Measurements from ENCODE around the gene CALN1. TPM values are rescaled to one million over a fixed set of nuclear protein-coding genes. Genes with fewer than 3 reads are reported as not detected.

Gene CALN1
- total and polyA plus RNA-seq, 2 of the 8 experiments (the other 6 are each of a cell fraction or from before 2014, with no cell fraction given) = 6.4 to 15.2 TPM

GRCh38 chr7:72326811-72327210 lies 85.3 kb downstream of the CALN1 start:
- Histone ChIP-seq H3K4me3 (ENCODE audit: extremely low read depth in 1 of 4, insufficient read depth in 2 of 4, low read depth in 3 of 4, low read length in 4 of 4) (no peak overlapping the region), H2BK5ac (ENCODE audit: low read depth, low read length) (no peak overlapping the region), H3K4me1 (replicated peaks in 1 of 4; ENCODE audit: control insufficient read depth in 3 of 4, insufficient read depth in 4 of 4, low read length in 3 of 4) (no peaks in the 10 kb centered on the region), H3K79me1 (ENCODE audit: low read depth, low read length) (peaks cover 2% of the 10 kb centered on the region; the same call in 1 of the 2 replicates), H3K18ac (ENCODE audit: extremely low read depth, low read length) (no peak overlapping the region), H2BK12ac (ENCODE audit: low read depth, low read length) (no peak overlapping the region), H2BK120ac (replicated peaks; ENCODE audit: low read depth, low read length) (no peak overlapping the region), H3K4ac (replicated peaks; ENCODE audit: insufficient read length, low read depth, low read length) (no peak overlapping the region), H3K23ac (ENCODE audit: insufficient read length) (no peak overlapping the region), H3K14ac (ENCODE audit: insufficient read length) (no peak overlapping the region), H3K4me2 (ENCODE audit: insufficient read depth in 1 of 2, low read depth in 2 of 2, low read length in 2 of 2) (no peak overlapping the region), H3K27ac (ENCODE audit: low read depth, low read length) (no peak overlapping the region), H4K8ac (ENCODE audit: extremely low read depth, insufficient read depth, low read length) (no peak overlapping the region), H3K56ac (replicated peaks; ENCODE audit: insufficient read length, low read depth, low read length) (no peak overlapping the region), H4K91ac (replicated peaks; ENCODE audit: insufficient read length, low read length) (no peak overlapping the region), H3K9ac (replicated peaks in 1 of 4; ENCODE audit: extremely low read depth in 1 of 4, low read depth in 3 of 4, low read length in 3 of 4) (no peak overlapping the region), H2BK15ac (ENCODE audit: low read length) (no peak overlapping the region), H3K36me3 (ENCODE audit: control insufficient read depth in 2 of 4, insufficient read depth in 4 of 4, low read length in 3 of 4) (no peaks in the 10 kb centered on the region), H2AK5ac (ENCODE audit: low read depth, low read length) (no peak overlapping the region), H4K5ac (ENCODE audit: insufficient read length, low read depth, low read length) (no peak overlapping the region), H3K27me3 (replicated peaks in 1 of 4; ENCODE audit: control insufficient read depth in 3 of 4, extremely low read depth in 1 of 4, insufficient read depth in 3 of 4, low read length in 3 of 4) (no peaks in the 10 kb centered on the region), H2AFZ (ENCODE audit: low read length) (no peak overlapping the region), H4K20me1 (replicated peaks in 1 of 2; ENCODE audit: control insufficient read depth in 1 of 2, insufficient read depth in 2 of 2, low read length in 2 of 2) (no peaks in the 10 kb centered on the region), H2BK20ac (ENCODE audit: low read length) (no peak overlapping the region), H3K9me3 (ENCODE audit: insufficient read depth in 2 of 2, low read depth in 1 of 2, low read length in 1 of 2) (peaks cover 2 to 3% of the 10 kb centered on the region in 2 experiments; a peak in 3 of 4 replicates), H3K79me2 (ENCODE audit: control insufficient read depth in 1 of 2, insufficient read depth in 2 of 2, low read length in 2 of 2) (peaks cover 0 to 19% of the 10 kb centered on the region in 2 experiments; a peak in 2 of 4 replicates), H3K23me2 (ENCODE audit: low read depth, low read length) (no peaks in the 10 kb centered on the region)
- ChIA-PET POLR2A (ENCODE audit: partially characterized antibody) (interaction anchor here (1.0 to 1.2 kb wide), 2 partner anchors 8 to 10 kb away, joined by 3 read pairs; no protein-coding TSS in a partner anchor), CTCF (ENCODE audit: partially characterized antibody) (interaction anchor here (1.4 kb wide), 3 partner anchors 8 to 167 kb away, joined by 3 to 8 read pairs (median 3); no protein-coding TSS in a partner anchor)
- FAIRE-seq = no peak
- DNase-seq (ENCODE audit: low read depth in 1 of 2, low spot score in 2 of 2) = no peak
- TF ChIP-seq SP1 (IDR thresholded peaks at IDR 0.05; ENCODE audit: low read depth, low read length) (no peak), KDM5A (IDR thresholded peaks at IDR 0.05; ENCODE audit: low read length) (no peak), JUN (IDR thresholded peaks at IDR 0.05; ENCODE audit: low read depth, low read length) (no peak), SP2 (IDR thresholded peaks at IDR 0.05; ENCODE audit: low read length) (no peak), NANOG (IDR thresholded peaks at IDR 0.05; ENCODE audit: insufficient read depth, low read depth, low read length, poor library complexity, severe bottlenecking) (no peak), POLR2AphosphoS5 (IDR thresholded peaks at IDR 0.05; ENCODE audit: low read depth, low read length) (no peak)
- TF ChIP-seq, protein P1, sequence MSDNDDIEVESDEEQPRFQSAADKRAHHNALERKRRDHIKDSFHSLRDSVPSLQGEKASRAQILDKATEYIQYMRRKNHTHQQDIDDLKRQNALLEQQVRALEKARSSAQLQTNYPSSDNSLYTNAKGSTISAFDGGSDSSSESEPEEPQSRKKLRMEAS (IDR thresholded peaks at IDR 0.05) = no peak
- TF ChIP-seq, protein P2, sequence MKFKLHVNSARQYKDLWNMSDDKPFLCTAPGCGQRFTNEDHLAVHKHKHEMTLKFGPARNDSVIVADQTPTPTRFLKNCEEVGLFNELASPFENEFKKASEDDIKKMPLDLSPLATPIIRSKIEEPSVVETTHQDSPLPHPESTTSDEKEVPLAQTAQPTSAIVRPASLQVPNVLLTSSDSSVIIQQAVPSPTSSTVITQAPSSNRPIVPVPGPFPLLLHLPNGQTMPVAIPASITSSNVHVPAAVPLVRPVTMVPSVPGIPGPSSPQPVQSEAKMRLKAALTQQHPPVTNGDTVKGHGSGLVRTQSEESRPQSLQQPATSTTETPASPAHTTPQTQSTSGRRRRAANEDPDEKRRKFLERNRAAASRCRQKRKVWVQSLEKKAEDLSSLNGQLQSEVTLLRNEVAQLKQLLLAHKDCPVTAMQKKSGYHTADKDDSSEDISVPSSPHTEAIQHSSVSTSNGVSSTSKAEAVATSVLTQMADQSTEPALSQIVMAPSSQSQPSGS (IDR thresholded peaks at IDR 0.05; ENCODE audit: low read length) = no peak
- TF ChIP-seq, protein P3, sequence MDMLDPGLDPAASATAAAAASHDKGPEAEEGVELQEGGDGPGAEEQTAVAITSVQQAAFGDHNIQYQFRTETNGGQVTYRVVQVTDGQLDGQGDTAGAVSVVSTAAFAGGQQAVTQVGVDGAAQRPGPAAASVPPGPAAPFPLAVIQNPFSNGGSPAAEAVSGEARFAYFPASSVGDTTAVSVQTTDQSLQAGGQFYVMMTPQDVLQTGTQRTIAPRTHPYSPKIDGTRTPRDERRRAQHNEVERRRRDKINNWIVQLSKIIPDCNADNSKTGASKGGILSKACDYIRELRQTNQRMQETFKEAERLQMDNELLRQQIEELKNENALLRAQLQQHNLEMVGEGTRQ (IDR thresholded peaks at IDR 0.05; ENCODE audit: low read length) = no peak

Measured in H1 (cell line).